GM21367 (cell line): Measurements from ENCODE around the gene TGFB1I1.
"Not testable (repeated sequence)": the region's sequence is repeated elsewhere in the genome, so short reads cannot be mapped to it uniquely, and the experiment has no call there.

Experiments
- ATAC-seq: cut with Tn5 transposase; IDR thresholded peaks from one replicate; pipeline ENCODE4 v1.9.1; 2021; ENCODE audit not compliant: unreplicated experiment

Gene TGFB1I1

DNA sequence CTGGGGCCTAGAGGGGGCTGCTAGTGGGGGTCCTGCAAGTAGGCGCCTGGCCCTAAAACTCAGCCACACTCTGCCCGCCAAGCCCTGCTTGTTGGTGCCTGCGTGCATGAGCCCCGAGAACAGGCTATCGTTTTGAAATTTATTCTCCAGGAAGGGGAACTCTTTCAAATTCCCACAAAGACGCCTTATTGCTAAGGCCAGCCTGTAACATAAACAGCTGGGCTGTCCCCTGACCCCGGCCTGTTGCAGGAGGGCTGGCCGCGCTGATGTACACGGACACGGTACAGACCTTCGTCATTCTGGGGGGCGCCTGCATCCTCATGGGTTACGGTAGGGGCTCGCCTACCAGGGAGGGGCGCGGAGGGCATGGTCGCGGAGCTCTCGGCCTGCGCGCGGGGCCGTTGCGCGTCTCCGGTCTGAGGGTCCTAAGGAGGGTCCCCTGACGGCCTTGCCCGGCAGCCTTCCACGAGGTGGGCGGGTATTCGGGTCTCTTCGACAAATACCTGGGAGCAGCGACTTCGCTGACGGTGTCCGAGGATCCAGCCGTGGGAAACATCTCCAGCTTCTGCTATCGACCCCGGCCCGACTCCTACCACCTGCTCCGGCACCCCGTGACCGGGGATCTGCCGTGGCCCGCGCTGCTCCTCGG is 15.2 kb downstream of the TGFB1I1 start:
- no peak for ATAC-seq

DNA sequence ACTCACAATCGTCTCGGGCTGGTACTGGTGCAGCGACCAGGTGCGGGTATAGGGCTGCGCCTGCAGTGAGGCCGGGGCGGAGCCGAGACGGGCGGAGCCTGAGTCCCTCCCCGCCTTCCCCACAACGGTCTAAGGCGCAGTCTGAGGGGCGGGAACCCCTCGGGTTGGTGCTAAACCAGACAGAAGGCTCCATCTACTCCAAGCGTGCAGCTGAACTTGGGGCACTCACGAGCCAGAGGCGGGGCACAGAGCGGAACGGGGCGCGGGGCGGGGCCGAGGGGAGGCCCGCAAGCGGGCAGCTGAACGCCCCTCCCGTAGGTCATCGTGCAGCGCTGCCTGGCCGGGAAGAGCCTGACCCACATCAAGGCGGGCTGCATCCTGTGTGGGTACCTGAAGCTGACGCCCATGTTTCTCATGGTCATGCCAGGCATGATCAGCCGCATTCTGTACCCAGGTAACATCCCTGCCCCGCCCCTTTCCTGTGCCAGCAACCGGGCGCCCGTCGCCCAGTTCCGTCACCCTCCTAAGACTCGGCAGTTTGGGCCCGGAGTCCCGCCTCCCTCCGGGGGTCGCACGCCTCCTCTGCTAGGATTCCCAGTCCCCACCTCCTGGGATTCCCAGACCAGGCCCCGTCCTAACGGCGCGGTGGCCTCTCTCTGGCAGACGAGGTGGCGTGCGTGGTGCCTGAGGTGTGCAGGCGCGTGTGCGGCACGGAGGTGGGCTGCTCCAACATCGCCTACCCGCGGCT is 15.9 kb downstream of the TGFB1I1 start:
- peak; percentile 72 for ATAC-seq

DNA sequence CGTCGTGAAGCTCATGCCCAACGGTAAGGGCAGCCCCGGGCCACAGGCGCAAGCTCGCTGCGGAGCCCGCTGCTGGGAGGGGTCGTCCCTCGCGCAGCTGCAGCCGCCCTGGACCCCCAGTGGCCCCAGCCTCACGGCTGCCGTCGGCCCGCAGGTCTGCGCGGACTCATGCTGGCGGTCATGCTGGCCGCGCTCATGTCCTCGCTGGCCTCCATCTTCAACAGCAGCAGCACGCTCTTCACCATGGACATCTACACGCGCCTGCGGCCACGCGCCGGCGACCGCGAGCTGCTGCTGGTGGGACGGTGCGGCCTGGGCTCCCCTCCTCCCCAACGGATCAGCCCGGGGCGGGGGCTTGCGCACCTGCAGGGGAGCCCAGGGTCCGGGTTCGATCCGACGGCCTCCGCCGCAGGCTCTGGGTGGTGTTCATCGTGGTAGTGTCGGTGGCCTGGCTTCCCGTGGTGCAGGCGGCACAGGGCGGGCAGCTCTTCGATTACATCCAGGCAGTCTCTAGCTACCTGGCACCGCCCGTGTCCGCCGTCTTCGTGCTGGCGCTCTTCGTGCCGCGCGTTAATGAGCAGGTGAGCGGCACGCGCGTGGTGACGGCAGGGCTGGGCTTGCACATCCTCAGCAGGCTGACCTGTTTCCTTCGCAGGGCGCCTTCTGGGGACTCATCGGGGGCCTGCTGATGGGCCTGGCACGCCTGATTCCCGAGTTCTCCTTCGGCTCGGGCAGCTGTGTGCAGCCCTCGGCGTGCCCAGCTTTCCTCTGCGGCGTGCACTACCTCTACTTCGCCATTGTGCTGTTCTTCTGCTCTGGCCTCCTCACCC is 16.7 kb downstream of the TGFB1I1 start:
- no peak for ATAC-seq

DNA sequence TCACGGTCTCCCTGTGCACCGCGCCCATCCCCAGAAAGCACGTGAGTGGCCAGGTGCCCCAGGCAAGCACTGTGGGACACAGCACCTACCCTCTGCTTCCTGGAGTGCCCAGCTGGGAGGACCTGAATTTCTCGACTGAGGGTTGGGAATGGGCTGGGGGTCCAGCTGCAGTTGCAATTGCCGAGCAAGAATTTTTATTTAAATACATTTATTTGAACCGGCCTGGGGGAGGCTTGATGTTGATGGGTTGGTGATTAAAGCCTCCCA is 17.3 kb downstream of the TGFB1I1 start:
- no peak for ATAC-seq

DNA sequence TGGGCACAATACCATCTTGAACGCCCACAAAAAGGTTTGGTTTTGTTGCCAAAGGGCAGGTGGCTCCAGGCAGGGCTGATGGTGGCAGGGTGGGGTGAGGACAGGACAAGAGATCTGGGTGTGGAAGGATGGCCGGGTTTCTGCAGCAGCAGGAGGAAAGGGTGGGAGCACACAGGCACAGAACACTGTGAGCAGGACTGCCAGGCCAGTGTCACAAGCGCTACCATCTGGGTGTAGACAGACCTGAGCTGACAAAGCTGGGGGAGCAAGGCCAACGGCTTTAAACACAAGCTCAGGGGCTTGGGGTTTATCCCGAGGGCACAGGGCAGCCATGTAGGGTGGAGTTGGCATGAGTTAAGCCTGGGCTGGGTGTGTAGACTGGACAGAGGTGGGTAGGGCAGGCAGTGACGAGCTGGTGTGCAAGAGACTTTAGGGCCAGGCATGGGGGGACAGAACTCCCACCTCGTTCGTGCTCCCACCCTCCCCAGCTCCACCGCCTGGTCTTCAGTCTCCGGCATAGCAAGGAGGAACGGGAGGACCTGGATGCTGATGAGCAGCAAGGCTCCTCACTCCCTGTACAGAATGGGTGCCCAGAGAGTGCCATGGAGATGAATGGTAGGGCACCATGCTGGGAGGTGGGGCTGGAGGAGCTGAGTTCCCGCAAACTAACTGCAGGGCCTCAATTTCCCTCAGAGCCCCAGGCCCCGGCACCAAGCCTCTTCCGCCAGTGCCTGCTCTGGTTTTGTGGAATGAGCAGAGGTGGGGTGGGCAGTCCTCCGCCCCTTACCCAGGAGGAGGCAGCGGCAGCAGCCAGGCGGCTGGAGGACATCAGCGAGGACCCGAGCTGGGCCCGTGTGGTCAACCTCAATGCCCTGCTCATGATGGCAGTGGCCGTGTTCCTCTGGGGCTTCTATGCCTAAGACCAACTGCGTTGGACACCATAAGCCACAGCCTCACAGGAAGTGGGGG is 17.9 kb downstream of the TGFB1I1 start:
- no peak for ATAC-seq

DNA sequence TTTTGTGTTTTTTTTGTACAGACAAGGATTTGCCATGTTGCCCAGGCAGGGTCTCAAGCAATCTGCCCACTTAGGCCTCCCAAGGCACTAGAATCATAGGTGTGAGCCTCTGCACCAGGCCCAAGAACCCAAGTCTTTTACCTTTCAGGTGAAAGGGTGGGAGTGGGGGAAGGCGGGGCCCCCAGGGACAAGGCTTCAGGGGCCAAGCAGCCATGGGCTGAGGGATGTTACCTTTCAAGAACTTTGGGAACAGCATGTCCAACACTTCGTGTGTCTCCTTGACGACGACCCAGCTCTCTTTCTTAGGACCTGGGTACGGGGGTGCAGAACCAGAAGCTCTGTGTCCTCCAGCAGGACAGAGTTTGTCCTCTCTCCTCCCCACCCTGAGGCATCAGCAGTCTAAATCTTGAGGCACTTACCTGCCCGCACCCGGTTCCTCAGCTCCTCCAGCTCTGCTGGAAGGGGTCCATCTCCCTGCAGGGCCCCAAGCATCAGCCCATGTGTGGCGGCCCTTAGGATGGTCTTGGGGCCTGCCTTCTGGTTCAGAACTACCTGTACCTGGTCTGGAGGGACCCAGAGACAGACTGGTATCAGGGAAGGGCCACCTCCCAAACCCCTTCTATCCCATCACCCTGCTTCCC is 19.9 kb downstream of the TGFB1I1 start:
- no peak for ATAC-seq

DNA sequence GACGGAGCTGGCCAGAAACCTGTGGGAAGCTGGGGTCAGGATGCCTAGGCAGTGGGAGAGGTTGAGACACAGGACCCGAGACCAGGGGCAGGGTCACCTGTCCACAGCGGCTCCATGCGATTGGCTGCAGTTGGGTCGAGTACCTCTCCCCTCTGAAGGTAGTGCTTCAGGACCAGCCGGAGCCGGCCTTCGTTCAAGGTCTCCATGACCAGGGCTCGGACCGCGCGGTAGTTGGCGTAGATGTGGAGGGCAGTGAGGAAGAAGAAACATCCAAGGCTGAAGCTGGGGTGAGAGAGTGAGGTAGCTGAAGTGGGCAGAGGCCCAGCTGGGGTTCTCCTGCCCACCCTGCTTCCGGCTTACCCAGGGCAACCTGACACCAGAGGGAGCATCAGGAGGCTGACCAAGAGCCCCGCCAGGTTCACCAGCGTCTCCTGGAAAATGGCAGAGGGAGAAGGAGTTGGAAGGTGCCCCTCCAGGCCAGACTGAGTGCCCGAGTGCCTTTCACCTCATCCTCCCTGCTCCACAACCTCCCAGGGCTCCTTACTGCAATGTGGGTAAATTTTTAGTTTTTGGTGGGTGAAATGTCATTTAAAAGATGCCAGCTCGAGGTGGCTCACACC is 21.7 kb downstream of the TGFB1I1 start:
- ATAC-seq: no peak

DNA sequence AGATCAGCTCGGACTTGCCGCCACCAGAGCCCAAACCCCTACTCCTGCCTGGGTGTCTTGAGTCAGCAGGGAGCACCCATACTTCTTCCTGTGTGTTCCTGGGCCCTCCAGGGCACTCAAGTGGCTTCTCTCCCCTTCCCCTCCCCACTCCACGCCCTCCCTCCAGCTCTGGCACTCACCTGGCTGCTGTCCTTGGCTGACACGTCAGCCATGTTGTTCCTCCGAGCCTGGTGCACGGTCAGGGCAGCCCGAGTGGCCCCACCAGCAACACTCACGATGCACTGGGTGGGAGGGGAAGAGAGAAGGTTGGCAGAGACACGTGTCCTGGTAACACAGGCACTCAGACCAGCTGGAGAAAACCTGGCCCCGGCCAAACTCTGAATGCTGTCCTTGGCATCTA is 24.7 kb downstream of the TGFB1I1 start:
- ATAC-seq: no peak

DNA sequence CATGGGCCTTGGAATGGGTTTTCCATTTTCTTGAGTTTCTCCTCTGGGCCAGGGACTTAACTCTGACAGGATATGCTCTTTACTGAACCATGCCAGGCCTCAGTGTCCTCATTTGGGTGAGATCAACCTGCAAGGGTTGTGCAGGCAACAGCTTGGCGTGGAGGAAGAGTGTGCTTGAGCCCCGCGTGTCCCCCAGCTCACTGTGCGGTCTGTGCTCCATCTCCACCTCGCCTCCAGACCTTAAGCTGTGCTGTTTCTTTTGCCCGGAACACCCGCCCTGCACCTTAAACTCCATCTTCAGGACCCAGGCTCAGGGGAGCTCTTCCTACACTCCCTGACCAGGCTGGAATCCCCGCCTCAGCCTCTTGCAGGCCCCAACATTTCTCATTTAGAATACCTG is 26.5 kb downstream of the TGFB1I1 start:
- no peak for ATAC-seq

DNA sequence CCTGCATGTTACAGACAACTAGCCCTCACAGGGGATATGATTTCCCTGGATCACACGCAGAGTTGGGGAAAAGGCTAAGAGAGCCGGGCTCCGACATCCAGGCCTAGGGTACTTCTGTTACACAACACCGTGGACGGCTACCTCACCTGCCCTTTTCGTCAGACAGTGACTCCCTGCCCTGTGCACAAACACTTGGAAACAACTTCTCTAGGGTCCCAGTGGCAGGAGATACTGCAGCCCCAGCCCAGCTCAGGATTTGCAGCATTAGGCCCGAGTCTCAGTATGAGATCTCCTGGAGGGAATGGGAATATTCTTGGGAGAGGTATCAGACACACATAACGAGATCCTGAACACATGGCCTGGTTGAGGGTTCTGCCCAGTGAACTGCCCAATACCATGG is 28.0 kb downstream of the TGFB1I1 start:
- no peak for ATAC-seq

DNA sequence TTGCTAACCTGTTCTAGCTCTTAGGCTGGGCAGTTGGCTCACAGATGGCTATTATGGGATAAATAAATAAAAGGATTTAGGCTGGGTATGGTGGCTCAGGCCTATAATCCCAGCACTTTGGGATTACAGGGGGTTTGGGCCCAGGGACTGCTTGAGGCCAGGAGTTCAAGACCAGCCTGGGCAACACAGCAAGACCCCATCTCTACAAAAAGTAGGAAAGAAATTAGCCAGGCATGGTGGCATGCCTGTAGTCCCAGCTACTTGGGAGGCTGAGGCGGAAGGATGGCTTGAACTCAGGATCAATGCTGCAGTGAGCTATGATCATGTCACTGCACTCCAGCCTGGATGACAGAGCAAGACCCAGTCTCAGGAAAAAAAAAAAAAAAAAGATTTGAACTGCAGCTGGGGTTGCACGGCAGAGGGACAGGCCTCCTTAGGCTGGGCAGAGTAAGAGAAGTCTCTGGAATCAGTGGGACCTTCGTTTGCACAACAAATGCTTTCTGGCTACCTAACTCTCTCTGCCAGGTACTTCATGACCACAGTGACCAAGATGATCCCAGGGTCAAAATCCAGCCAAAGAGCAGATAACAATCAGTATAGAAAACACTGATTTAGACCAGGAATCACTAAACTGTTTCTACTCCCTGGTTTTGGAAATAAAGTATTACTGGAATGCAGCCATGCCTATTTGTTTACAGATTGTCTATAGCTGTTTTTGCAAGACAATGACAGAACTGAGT is 29.4 kb downstream of the TGFB1I1 start:
- ATAC-seq: no peak

DNA sequence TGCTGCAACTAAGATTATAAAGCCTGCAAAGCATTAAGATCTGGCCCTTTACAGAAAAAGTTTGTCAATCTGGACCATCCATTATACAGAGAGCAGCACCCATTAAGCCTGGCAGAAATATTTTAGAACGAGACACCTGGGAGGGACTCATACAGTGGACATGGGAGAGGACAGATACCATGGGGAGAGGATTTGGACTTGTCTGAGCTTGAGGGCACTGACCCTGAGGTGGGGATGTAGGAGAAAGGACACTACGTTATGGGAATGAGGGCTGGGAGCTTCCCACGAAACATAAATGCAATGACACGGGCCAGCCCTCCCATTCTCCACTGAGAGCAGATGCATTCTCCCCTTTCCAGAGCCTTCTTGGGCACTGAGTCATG is 30.0 kb downstream of the TGFB1I1 start:
- ATAC-seq: no peak

DNA sequence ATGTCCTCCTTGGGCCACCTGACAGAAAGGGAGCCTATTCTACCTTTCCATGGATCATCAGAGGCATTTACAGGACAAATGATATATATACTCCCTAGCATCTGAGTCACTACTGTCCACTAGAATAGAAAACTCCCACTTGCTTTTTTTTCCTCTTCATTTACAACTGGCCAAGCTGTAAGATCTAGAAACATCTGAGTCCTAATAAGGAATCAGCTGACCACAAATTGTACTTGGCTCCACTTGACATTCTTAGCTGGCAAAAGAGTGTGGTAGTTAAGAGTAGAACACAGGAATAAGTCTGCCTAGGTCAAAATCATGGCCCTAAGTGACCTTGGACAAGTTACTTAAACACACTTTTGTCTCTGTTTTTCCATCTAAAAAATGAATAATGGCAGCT is 31.0 kb downstream of the TGFB1I1 start:
- no peak for ATAC-seq

DNA sequence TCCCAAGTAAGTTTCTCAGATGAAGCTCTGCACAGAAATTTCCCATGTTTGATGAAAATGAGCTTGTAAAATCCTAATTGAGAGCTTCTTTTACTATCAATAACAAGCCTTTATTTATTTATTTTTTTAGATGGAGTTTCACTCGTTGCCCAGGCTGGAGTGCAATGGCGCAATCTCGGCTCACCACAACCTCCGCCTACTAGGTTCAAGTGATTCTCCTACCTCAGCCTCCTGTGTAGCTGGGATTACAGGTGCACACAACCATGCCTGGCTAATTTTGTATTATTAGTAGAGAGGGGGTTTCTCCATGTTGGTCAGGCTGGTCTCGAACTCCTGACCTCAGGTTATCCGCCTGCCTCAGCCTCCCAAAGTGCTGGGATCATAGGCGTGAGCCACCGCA is 31.6 kb downstream of the TGFB1I1 start:
- ATAC-seq: not testable (repeated sequence)

DNA sequence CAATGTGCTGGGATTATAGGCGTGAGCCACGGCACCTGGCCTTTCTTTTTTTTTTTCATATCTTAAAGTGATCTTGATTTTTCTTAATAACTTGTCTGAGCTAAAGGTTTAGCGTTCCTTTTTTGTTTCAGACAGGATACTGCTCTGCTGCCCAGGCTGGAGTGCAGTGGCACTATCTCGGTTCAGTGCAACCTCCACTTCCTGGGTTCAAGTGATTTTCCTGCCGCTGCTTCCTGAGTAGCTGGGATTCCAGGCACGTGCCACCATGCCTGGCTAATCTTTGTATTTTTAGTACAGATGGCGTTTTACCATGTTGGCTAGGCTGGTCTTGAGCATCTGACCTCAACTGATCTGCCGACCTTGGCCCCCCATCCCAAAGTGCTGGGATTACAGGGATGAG is 32.2 kb downstream of the TGFB1I1 start:
- no peak for ATAC-seq

DNA sequence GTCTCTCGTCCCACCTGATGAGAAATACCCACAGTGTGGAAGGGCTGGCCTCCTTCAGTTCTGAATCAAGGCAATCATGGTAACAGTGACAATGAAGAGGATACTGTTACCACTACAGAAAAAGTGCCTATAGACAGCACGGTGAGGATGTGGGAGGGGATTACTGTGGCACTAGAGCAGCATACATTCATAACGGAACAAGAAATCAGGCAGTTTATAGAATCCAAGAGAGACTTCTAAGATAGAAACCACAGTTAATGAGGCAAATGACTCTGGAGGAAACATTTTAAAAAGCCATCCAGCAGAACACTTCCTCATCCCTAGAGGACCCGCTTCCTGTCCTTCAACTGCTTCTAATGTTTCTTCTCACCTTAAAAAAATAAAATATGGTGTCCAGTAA is 33.5 kb downstream of the TGFB1I1 start:
- ATAC-seq: no peak

DNA sequence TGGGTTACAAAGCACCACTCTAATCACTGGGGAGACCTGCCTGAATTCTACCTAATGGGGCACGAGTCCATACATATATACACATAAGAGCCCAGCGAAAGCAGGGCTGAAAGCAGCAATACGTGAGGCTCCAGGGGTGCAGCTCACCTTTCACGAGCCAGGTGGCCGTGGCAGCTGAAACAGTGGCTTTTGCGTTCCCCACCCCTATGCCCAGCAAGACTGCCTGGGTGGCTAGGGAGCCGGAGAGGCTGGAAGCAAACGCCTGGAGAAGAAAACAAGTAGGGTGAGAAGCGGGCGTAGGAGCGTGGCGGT is 35.6 kb downstream of the TGFB1I1 start:
- no peak for ATAC-seq

DNA sequence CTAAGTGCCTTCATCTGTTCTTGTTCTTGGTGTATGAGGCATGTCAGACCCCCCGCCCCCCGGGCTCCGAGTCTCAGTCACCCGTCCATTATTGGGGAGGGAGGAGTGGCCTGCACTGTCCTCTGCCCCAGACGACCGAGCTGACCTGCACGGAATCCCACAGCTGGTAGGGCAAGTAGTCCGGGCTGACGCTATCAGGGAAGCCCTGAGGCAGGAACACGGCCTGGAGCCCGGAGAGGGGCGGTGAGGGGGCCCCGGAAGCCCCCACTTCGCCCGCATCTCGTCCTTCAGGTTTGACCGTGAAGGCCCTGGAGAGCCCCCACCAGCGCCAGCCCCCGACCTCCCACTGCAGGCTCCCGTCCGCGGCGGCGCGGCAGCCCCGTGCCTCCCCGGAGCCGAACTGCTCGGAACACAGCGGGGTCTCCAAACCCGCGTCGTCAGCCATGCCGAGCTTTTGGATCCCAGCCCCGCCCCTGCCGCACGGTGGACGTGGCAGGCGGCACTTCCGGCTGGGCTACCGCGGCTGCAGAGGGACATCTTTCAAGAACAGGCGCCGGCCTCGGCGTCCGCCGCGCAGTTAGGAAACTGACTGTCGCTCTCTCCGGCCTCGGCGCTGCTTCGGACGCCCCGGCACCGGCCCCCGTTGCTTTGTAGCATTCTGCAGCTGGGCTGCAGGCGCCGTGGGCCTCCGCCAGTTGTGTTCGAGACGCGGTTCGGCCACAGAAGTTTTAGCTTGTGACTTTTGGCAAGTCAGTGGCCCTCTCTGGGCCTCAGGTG is 36.2 kb downstream of the TGFB1I1 start, which contains the start of gene RUSF1:
Gene RUSF1, minus strand, starts transcription at position 463 of the 777 bp plus-strand sequence. Its CDS starts 18 bp downstream, at position 445.
- peak; percentile 84 for ATAC-seq

DNA sequence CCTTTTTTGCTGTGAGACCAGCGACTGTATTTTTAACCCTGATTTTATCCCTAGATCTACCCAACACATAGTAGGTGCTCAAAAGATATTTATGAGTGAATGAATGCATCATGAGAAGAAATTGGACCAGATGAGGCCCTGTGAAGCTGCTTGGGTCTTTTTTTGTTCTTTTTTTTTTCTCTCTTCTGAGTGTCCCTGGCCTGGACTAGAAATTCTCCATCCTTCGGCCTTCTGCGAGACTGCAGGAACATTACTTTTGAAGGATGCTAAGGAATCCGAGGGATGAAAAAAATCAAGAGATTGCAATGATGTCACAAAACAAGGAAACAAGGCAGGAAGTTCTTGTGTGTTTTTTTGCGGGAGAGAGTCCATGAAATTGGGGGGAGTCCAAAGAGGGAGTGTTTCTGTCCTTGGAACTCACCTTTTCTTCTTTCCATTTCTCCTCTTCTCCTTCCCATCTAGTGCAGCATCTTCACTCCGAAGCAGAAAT is 36.8 kb downstream of the TGFB1I1 start:
- no peak for ATAC-seq
